ENCODE results near the gene P2RX1.

DNA sequence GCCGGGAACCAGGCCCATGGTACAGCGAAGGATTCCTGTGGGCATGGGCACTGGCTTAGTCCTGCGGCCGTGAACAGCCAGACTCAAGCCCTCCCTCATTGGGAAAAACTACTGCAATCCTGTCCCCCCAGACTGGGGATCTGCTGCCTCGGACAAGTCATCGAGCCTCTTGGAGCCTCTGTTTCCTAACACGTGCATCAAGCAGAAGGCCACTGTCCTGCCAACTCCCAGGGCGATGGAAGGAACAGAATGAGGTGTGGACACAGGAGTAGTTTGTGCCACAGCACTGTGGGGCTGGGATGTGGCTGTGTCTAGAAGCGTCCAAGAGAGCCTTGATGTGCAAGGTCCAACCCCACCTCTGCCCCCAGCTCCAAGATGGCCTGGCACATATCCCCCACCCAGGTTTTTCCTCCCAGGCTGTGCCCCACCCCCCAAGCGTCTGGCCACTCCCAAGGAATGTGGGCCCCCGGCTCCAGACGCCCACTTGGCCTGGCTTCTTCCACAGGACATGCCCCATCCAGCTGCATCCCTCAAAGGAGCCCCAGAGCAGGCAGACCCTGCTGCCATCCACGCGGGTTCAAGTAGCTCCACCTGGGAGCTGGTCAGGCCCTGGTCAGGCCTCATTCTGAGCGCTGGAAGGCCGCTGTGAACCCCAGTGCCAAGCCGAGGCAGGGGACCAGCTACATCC, 26.8 kb downstream of the P2RX1 start:
- TF ChIP-seq, protein P1, sequence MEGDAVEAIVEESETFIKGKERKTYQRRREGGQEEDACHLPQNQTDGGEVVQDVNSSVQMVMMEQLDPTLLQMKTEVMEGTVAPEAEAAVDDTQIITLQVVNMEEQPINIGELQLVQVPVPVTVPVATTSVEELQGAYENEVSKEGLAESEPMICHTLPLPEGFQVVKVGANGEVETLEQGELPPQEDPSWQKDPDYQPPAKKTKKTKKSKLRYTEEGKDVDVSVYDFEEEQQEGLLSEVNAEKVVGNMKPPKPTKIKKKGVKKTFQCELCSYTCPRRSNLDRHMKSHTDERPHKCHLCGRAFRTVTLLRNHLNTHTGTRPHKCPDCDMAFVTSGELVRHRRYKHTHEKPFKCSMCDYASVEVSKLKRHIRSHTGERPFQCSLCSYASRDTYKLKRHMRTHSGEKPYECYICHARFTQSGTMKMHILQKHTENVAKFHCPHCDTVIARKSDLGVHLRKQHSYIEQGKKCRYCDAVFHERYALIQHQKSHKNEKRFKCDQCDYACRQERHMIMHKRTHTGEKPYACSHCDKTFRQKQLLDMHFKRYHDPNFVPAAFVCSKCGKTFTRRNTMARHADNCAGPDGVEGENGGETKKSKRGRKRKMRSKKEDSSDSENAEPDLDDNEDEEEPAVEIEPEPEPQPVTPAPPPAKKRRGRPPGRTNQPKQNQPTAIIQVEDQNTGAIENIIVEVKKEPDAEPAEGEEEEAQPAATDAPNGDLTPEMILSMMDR (IDR thresholded peaks at IDR 0.05) = no peak
- TF ChIP-seq POLR2A (IDR thresholded peaks at IDR 0.05) = no peak
